NCI-H2196 (cell line): ENCODE data around the gene ELN.

ENCODE experiments used
- DNase-seq: peaks from one replicate; lab custom pipeline; 2025; ENCODE audit not compliant: unreplicated experiment; lab: John Stamatoyannopoulos, UW

ELN gene

GRCh38 chr7:74023092-74023536 is 4.9 kb upstream of the ELN start:
- DNase-seq: no peak

- no peak for DNase-seq
These were observed 4.2 kb upstream of the ELN start for GRCh38 chr7:74023786-74024185.

- no peak for DNase-seq
These were observed 2.8 kb upstream of the ELN start for GRCh38 chr7:74025146-74025545.

GRCh38 chr7:74025730-74026129 is 2.2 kb upstream of the ELN start:
- no peak for DNase-seq

GRCh38 chr7:74026406-74026902 is 1.5 kb upstream of the ELN start:
- no peak for DNase-seq

GRCh38 chr7:74026903-74027682 is 880 bp upstream of the ELN start:
- peak; percentile 57 for DNase-seq

- no peak for DNase-seq
These were observed 407 bp downstream of the ELN start for GRCh38 chr7:74028321-74028838.

- DNase-seq: no peak
These were observed 1.3 kb downstream of the ELN start for GRCh38 chr7:74029089-74029785.

GRCh38 chr7:74029991-74030415 is 2.0 kb downstream of the ELN start:
- no peak for DNase-seq

GRCh38 chr7:74030861-74031260 is 2.9 kb downstream of the ELN start:
- no peak for DNase-seq

- no peak for DNase-seq
These were observed 3.6 kb downstream of the ELN start for GRCh38 chr7:74031403-74032190.

- no peak for DNase-seq
These were observed 4.2 kb downstream of the ELN start for GRCh38 chr7:74032191-74032490.

GRCh38 chr7:74032624-74033371 is 4.8 kb downstream of the ELN start:
- DNase-seq: no peak

- no peak for DNase-seq
These were observed 5.7 kb downstream of the ELN start for GRCh38 chr7:74033372-74034311.

GRCh38 chr7:74037609-74038008 is 9.6 kb downstream of the ELN start:
- no peak for DNase-seq

- DNase-seq: no peak
These were observed 10.4 kb downstream of the ELN start for GRCh38 chr7:74038194-74038961.

GRCh38 chr7:74039337-74039736 is 11.4 kb downstream of the ELN start:
- no peak for DNase-seq

- no peak for DNase-seq
These were observed 12.3 kb downstream of the ELN start for GRCh38 chr7:74040101-74040790.
